KMS-11 (cell line): ENCODE data around the gene NDUFA5.

ENCODE experiments used
- H2AFZ ChIP-seq: fragments of 200-600 bp; sonication (generic); 2 replicates; pipeline ENCODE4 v1.6.1; 2016; ENCODE audit warnings: antibody characterized with exemption, mixed run types, low read depth
- H3K27ac ChIP-seq: fragments of 200-600 bp; sonication (generic); 2 replicates; pipeline ENCODE4 v1.6.1; 2016; ENCODE audit warnings: mild to moderate bottlenecking, mixed run types
- H3K27me3 ChIP-seq: fragments of 200-600 bp; sonication (generic); 2 replicates; pipeline ENCODE4 v1.6.1; 2017; ENCODE audit warnings: mild to moderate bottlenecking, low read depth, mixed run types, moderate library complexity; ENCODE audit not compliant: insufficient read depth
- H3K36me3 ChIP-seq: fragments of 200-600 bp; sonication (generic); 2 replicates; pipeline ENCODE4 v1.6.1; 2017; ENCODE audit warnings: mild to moderate bottlenecking, mixed run types; ENCODE audit not compliant: insufficient read depth
- H3K4me1 ChIP-seq: fragments of 200-600 bp; sonication (generic); 2 replicates; pipeline ENCODE4 v1.6.1; 2016; ENCODE audit warnings: mild to moderate bottlenecking, low read depth, mixed run types; ENCODE audit not compliant: poor library complexity, severe bottlenecking
- H3K4me2 ChIP-seq: fragments of 200-600 bp; sonication (generic); 2 replicates; pipeline ENCODE4 v1.7.0; 2016; ENCODE audit warnings: mild to moderate bottlenecking, mixed run types
- H3K4me3 ChIP-seq: fragments of 200-600 bp; sonication (generic); IDR thresholded peaks from 2 replicates; pipeline ENCODE4 v1.6.1; 2017; ENCODE audit warnings: low read depth, low read length, mixed read lengths; ENCODE audit not compliant: insufficient read depth
- H3K79me2 ChIP-seq: fragments of 200-600 bp; sonication (generic); 2 replicates; pipeline ENCODE4 v1.6.1; 2016; ENCODE audit warnings: low read depth, mixed run types; ENCODE audit not compliant: insufficient read depth
- H3K9ac ChIP-seq: fragments of 200-600 bp; sonication (generic); 2 replicates; pipeline ENCODE4 v1.6.1; 2016; ENCODE audit warnings: mild to moderate bottlenecking, mixed run types
- H4K20me1 ChIP-seq: fragments of 200-600 bp; sonication (generic); 2 replicates; pipeline ENCODE4 v1.6.1; 2016; ENCODE audit warnings: mild to moderate bottlenecking, mixed run types; ENCODE audit not compliant: insufficient read depth
- CTCF ChIP-seq: fragments of 200-600 bp; sonication (generic); conservative IDR thresholded peaks from 2 replicates; pipeline ENCODE4 v1.6.1; 2017; ENCODE audit warnings: low read depth, mild to moderate bottlenecking, antibody characterized with exemption, low read length, moderate library complexity, mixed read lengths

Gene NDUFA5

GRCh38 chr7:123571187-123571586 is 13.6 kb upstream of the NDUFA5 start:
- H3K4me3 ChIP-seq: no peak overlapping the region
- no peak overlapping the region for H3K4me2 ChIP-seq
- no peak overlapping the region for H3K27ac ChIP-seq

GRCh38 chr7:123570390-123571182 is 13.0 kb upstream of the NDUFA5 start:
- Histone ChIP-seq H2AFZ (no peak overlapping the region), H3K9ac (no peak overlapping the region), H3K4me1 (no peaks in the 10 kb centered on the region), H3K79me2 (no peaks in the 10 kb centered on the region), H3K27ac (no peak overlapping the region), H3K36me3 (no peaks in the 10 kb centered on the region), H4K20me1 (no peaks in the 10 kb centered on the region), H3K4me3 (no peak overlapping the region), H3K4me2 (no peak overlapping the region), H3K27me3 (no peaks in the 10 kb centered on the region)
- no peak for TF ChIP-seq CTCF

More at GRCh38 chr7:123571187-123571586, 13.6 kb upstream of the NDUFA5 start:
- no peaks in the 10 kb centered on the region for H3K4me1 ChIP-seq
- no peak overlapping the region for H3K9ac ChIP-seq
- TF ChIP-seq CTCF: no peak
- H3K27me3 ChIP-seq: no peaks in the 10 kb centered on the region
- H2AFZ ChIP-seq: no peak overlapping the region
- no peaks in the 10 kb centered on the region for H4K20me1 ChIP-seq
- H3K36me3 ChIP-seq: no peaks in the 10 kb centered on the region
- H3K79me2 ChIP-seq: no peaks in the 10 kb centered on the region

- Histone ChIP-seq H3K4me3 (no peak overlapping the region), H3K4me2 (no peak overlapping the region), H3K27me3 (no peaks in the 10 kb centered on the region), H3K9ac (no peak overlapping the region), H3K79me2 (no peaks in the 10 kb centered on the region), H2AFZ (no peak overlapping the region), H3K36me3 (no peaks in the 10 kb centered on the region), H4K20me1 (no peaks in the 10 kb centered on the region), H3K27ac (no peak overlapping the region), H3K4me1 (no peaks in the 10 kb centered on the region)
- no peak for TF ChIP-seq CTCF
These were observed 11.9 kb upstream of the NDUFA5 start for GRCh38 chr7:123569352-123570010.

GRCh38 chr7:123562121-123562520 is 4.5 kb upstream of the NDUFA5 start:
- H3K27me3 ChIP-seq: no peaks in the 10 kb centered on the region
- H3K4me1 ChIP-seq: peaks cover 6% of the 10 kb centered on the region
- H4K20me1 ChIP-seq: no peaks in the 10 kb centered on the region
- H3K27ac ChIP-seq: no peak overlapping the region
- no peak for TF ChIP-seq CTCF
- no peak overlapping the region for H2AFZ ChIP-seq
- H3K4me2 ChIP-seq: no peak overlapping the region
- H3K79me2 ChIP-seq: peaks cover 4% of the 10 kb centered on the region; the same call in 1 of the 2 replicates
- no peak overlapping the region for H3K9ac ChIP-seq
- no peak overlapping the region for H3K4me3 ChIP-seq
- no peaks in the 10 kb centered on the region for H3K36me3 ChIP-seq
